ENCODE data around the gene CEACAM3. TPM values are rescaled to one million over a fixed set of nuclear protein-coding genes. Genes with fewer than 3 reads are reported as not detected.

Gene CEACAM3
- total and polyA plus RNA-seq, 2 of the 8 experiments (the other 6 are each of a cell fraction or from before 2014, with no cell fraction given), result not detected

DNA sequence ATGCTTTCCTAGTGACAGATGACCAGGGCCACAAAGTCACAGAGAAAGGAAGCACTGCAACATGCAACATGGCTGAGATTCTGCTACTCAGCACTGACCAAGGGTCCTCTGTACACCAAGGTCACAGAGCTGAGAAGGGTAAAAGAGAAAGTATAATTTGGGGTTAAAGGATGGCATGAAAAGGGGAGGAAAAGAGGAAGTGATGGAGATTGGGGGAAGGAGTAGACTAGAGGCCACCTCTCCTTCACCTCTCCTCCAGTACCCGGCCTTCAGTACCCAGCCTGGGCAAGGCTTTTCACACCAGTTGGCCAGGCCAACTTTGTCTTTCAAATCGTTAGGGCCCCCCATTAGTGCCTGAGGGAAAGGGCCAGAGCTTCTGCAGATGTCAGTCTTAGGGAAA lies 57.4 kb downstream of the CEACAM3 start:
- H3K36me3 ChIP-seq (ENCODE audit: control insufficient read depth in 2 of 4, insufficient read depth in 4 of 4, low read length in 3 of 4), result no peaks in the 10 kb centered on the region
- CTCF ChIA-PET (ENCODE audit: partially characterized antibody), result interaction anchor here (0.6 to 6.3 kb wide), 2 partner anchors 17 to 625 kb away, joined by 3 to 31 read pairs; no protein-coding TSS in a partner anchor

More for the DNA sequence above, 57.4 kb downstream of the CEACAM3 start:
- Histone ChIP-seq H3K14ac (ENCODE audit: insufficient read length) (no peak overlapping the region), H2BK12ac (ENCODE audit: low read depth, low read length) (no peak overlapping the region), H4K5ac (ENCODE audit: insufficient read length, low read depth, low read length) (no peak overlapping the region), H4K8ac (ENCODE audit: extremely low read depth, insufficient read depth, low read length) (no peak overlapping the region), H3K27me3 (replicated peaks in 1 of 4; ENCODE audit: control insufficient read depth in 3 of 4, extremely low read depth in 1 of 4, insufficient read depth in 3 of 4, low read length in 3 of 4) (no peaks in the 10 kb centered on the region), H3K9ac (replicated peaks in 1 of 4; ENCODE audit: extremely low read depth in 1 of 4, low read depth in 3 of 4, low read length in 3 of 4) (no peak overlapping the region), H3K23me2 (ENCODE audit: low read depth, low read length) (no peaks in the 10 kb centered on the region), H3K56ac (replicated peaks; ENCODE audit: insufficient read length, low read depth, low read length) (no peak overlapping the region), H3K79me1 (ENCODE audit: low read depth, low read length) (no peaks in the 10 kb centered on the region), H2BK20ac (ENCODE audit: low read length) (no peak overlapping the region), H2AFZ (ENCODE audit: low read length) (no peak overlapping the region), H3K4me2 (ENCODE audit: insufficient read depth in 1 of 2, low read depth in 2 of 2, low read length in 2 of 2) (no peak overlapping the region), H4K20me1 (replicated peaks in 1 of 2; ENCODE audit: control insufficient read depth in 1 of 2, insufficient read depth in 2 of 2, low read length in 2 of 2) (no peaks in the 10 kb centered on the region), H4K91ac (replicated peaks; ENCODE audit: insufficient read length, low read length) (no peak overlapping the region), H2BK15ac (ENCODE audit: low read length) (no peak overlapping the region), H3K27ac (ENCODE audit: low read depth, low read length) (no peak overlapping the region), H2AK5ac (ENCODE audit: low read depth, low read length) (no peak overlapping the region), H3K79me2 (ENCODE audit: control insufficient read depth in 1 of 2, insufficient read depth in 2 of 2, low read length in 2 of 2) (no peaks in the 10 kb centered on the region), H2BK5ac (ENCODE audit: low read depth, low read length) (no peak overlapping the region), H3K18ac (ENCODE audit: extremely low read depth, low read length) (no peak overlapping the region), H3K23ac (ENCODE audit: insufficient read length) (no peak overlapping the region), H3K4me3 (ENCODE audit: extremely low read depth in 1 of 4, insufficient read depth in 2 of 4, low read depth in 3 of 4, low read length in 4 of 4) (no peak overlapping the region), H3K4me1 (replicated peaks in 1 of 4; ENCODE audit: control insufficient read depth in 3 of 4, insufficient read depth in 4 of 4, low read length in 3 of 4) (no peaks in the 10 kb centered on the region; a peak in 1 of 7 replicates), H2BK120ac (replicated peaks; ENCODE audit: low read depth, low read length) (no peak overlapping the region), H3K9me3 (ENCODE audit: insufficient read depth in 2 of 2, low read depth in 1 of 2, low read length in 1 of 2) (peaks cover 0 to under 1% of the 10 kb centered on the region in 2 experiments; a peak in 1 of 4 replicates), H3K4ac (replicated peaks; ENCODE audit: insufficient read length, low read depth, low read length) (no peak overlapping the region)
- DNase-seq (ENCODE audit: low read depth in 1 of 2, low spot score in 2 of 2) (no peak), FAIRE-seq (no peak)
- TF ChIP-seq TCF12 (IDR thresholded peaks at IDR 0.05; ENCODE audit: low read depth, low read length), result no peak
- no peak for TF ChIP-seq GTF2F1 (IDR thresholded peaks at IDR 0.05; ENCODE audit: borderline replicate concordance, low read depth, low read length)
- no peak for TF ChIP-seq ATF3 (IDR thresholded peaks at IDR 0.05; ENCODE audit: insufficient read depth, low read depth, low read length)
- no peak for TF ChIP-seq SRF (IDR thresholded peaks at IDR 0.05; ENCODE audit: low read depth, low read length)
- no peak for TF ChIP-seq CTCF (IDR thresholded peaks at IDR 0.05; ENCODE audit: control extremely low read depth in 1 of 3, insufficient read depth in 1 of 3, low read depth in 1 of 3, low read length in 3 of 3)
- no peak for TF ChIP-seq EZH2 (IDR thresholded peaks at IDR 0.05; ENCODE audit: low read depth, low read length, severe bottlenecking)
- no peak for TF ChIP-seq FOSL1 (IDR thresholded peaks at IDR 0.05; ENCODE audit: insufficient read depth, low read depth, low read length)
- POLR2A ChIA-PET (ENCODE audit: partially characterized antibody), result interaction anchor here (0.6 to 7.9 kb wide), 3 partner anchors 10 to 18 kb away, joined by 4 to 200 read pairs (median 9); no protein-coding TSS in a partner anchor
- WGBS, 2 experiments (ENCODE audit: extremely low coverage in 1 of 2, insufficient coverage in 1 of 2, insufficient read length in 1 of 2, insufficient replicate concordance in 2 of 2, low coverage in 1 of 2, low lambda C conversion rate in 2 of 2, missing lambda C conversion rate in 1 of 2), result 64% methylated on average over 2 of the region's 2 CpGs; no CpG with 5 or more reads in 1 of the 2 experiments

All from H1 (cell line).